GM21619 (cell line): Measurements from ENCODE around the gene PCDH17.

Source experiments
- ATAC-seq: cut with Tn5 transposase; IDR thresholded peaks from one replicate; pipeline ENCODE4 v1.9.1; 2021; ENCODE audit not compliant: unreplicated experiment

Gene PCDH17

GRCh38 chr13:57631596-57632275 is at the start of gene PCDH17:
PCDH17 (plus strand) TSS chr13:57631744; CDS start chr13:57632547, 803 bp downstream.
- ATAC-seq: no peak

- no peak for ATAC-seq
These were observed 49.5 kb upstream of the PCDH17 start for GRCh38 chr13:57582032-57582431.

GRCh38 chr13:57583529-57583928 is 48.0 kb upstream of the PCDH17 start:
- no peak for ATAC-seq

GRCh38 chr13:57588639-57589038 is 42.9 kb upstream of the PCDH17 start:
- no peak for ATAC-seq

- no peak for ATAC-seq
These were observed 35.8 kb upstream of the PCDH17 start for GRCh38 chr13:57595775-57596174.

- ATAC-seq: no peak
These were observed 30.0 kb upstream of the PCDH17 start for GRCh38 chr13:57601536-57601935.

- no peak for ATAC-seq
These were observed 27.1 kb upstream of the PCDH17 start for GRCh38 chr13:57604442-57604841.

- no peak for ATAC-seq
These were observed 19.6 kb upstream of the PCDH17 start for GRCh38 chr13:57611969-57612368.

GRCh38 chr13:57612568-57612967 is 19.0 kb upstream of the PCDH17 start:
- no peak for ATAC-seq

GRCh38 chr13:57624565-57625435 is 6.7 kb upstream of the PCDH17 start:
- peak; percentile 50 for ATAC-seq

GRCh38 chr13:57627663-57628062 is 3.9 kb upstream of the PCDH17 start:
- ATAC-seq: peak; percentile 47

GRCh38 chr13:57629391-57629804 is 2.1 kb upstream of the PCDH17 start:
- ATAC-seq: no peak

GRCh38 chr13:57629821-57630235 is 1.7 kb upstream of the PCDH17 start:
- ATAC-seq: no peak

- ATAC-seq: no peak
These were observed 616 bp upstream of the PCDH17 start for GRCh38 chr13:57630661-57631595.

GRCh38 chr13:57632276-57633140 is 964 bp downstream of the PCDH17 start:
- ATAC-seq: no peak

GRCh38 chr13:57633141-57633949 is 1.8 kb downstream of the PCDH17 start:
- no peak for ATAC-seq

- ATAC-seq: no peak
These were observed 2.6 kb downstream of the PCDH17 start for GRCh38 chr13:57633950-57634838.

- no peak for ATAC-seq
These were observed 3.3 kb downstream of the PCDH17 start for GRCh38 chr13:57634839-57635165.
